IMR-90 (cell line): Measurements from ENCODE around the gene GOT2. TPM values are rescaled to one million over a fixed set of nuclear protein-coding genes. Genes with fewer than 3 reads are reported as not detected.
"Not testable (repeated sequence)": the region's sequence is repeated elsewhere in the genome, so short reads cannot be mapped to it uniquely, and the experiment has no call there.

ENCODE experiments used
- ATAC-seq: fragments of 200-7000 bp; cut with Tn5 transposase; 2 replicates; pipeline ENCODE4 v1.9.1; 2020; ENCODE audit warnings: low read depth, mild to moderate bottlenecking, moderate library complexity
- BruUV-seq: library from RNA; stranded (reverse); fragments of 400-500 nt; replicated peaks from 2 replicates; lab custom pipeline; 2021; lab: Mats Ljungman, UMichigan
- CTCF ChIA-PET: fragments of 300-600 bp; formaldehyde crosslinking; extraction: SDS; loops from one replicate; lab custom pipeline; 2021; ENCODE audit warnings: antibody characterized with exemption; lab: Yijun Ruan, JAX
- POLR2A ChIA-PET: fragments of 300-600 bp; sonication (Branson Sonifier 250); formaldehyde crosslinking; loops from one replicate; lab custom pipeline; 2022; ENCODE audit warnings: antibody characterized with exemption; ENCODE audit not compliant: unreplicated experiment; lab: Charles Lee
- DNase-seq: peaks from one replicate; pipeline ENCODE4 v3.0.0; 2013
- H2AFZ ChIP-seq: replicated peaks from 2 replicates; pipeline ENCODE3; 2013; ENCODE audit warnings: low read length, mild to moderate bottlenecking; ENCODE audit not compliant: poor library complexity
- H2AK5ac ChIP-seq: 2 replicates; pipeline ENCODE4 v1.6.1; 2013; ENCODE audit warnings: low read depth, low read length, inconsistent platforms
- H2AK9ac ChIP-seq: replicated peaks from 2 replicates; pipeline ENCODE3; 2013; ENCODE audit warnings: mild to moderate bottlenecking, low read depth, low read length, moderate library complexity; ENCODE audit not compliant: poor library complexity
- H2BK120ac ChIP-seq: 2 replicates; pipeline ENCODE4 v1.6.1; 2013; ENCODE audit warnings: low read depth, low read length, inconsistent platforms
- H2BK15ac ChIP-seq: 3 replicates; pipeline ENCODE4 v1.6.1; 2013; ENCODE audit warnings: low read depth, low read length, inconsistent platforms
- H2BK20ac ChIP-seq: 2 replicates; pipeline ENCODE4 v1.6.1; 2013; ENCODE audit warnings: low read depth, mild to moderate bottlenecking, inconsistent platforms, low read length, moderate library complexity
- H2BK5ac ChIP-seq: 2 replicates; pipeline ENCODE4 v1.6.1; 2013; ENCODE audit warnings: mild to moderate bottlenecking, low read depth, low read length, inconsistent platforms; ENCODE audit not compliant: poor library complexity, severe bottlenecking
- H3K14ac ChIP-seq: replicated peaks from 2 replicates; pipeline ENCODE4 v1.6.1; 2013; ENCODE audit warnings: low read depth, low read length, inconsistent platforms
- H3K18ac ChIP-seq: 2 replicates; pipeline ENCODE4 v1.6.1; 2013; ENCODE audit warnings: low read depth, low read length, control low read depth
- H3K23ac ChIP-seq: 2 replicates; pipeline ENCODE4 v1.6.1; 2013; ENCODE audit warnings: low read depth, low read length, inconsistent platforms
- H3K27ac ChIP-seq: 2 replicates; pipeline ENCODE4 v1.5.1; 2013; ENCODE audit warnings: mild to moderate bottlenecking, control low read depth, low read length; ENCODE audit not compliant: insufficient read depth
- H3K27me3 ChIP-seq: 2 replicates; pipeline ENCODE4 v1.6.1; 2013; ENCODE audit warnings: low read length; ENCODE audit not compliant: control insufficient read depth, insufficient read depth
- H3K36me3 ChIP-seq: 2 replicates; pipeline ENCODE4 v1.6.1; 2013; ENCODE audit warnings: low read length, mixed read lengths; ENCODE audit not compliant: control insufficient read depth, insufficient read depth
- H3K4ac ChIP-seq: 2 replicates; pipeline ENCODE4 v1.6.1; 2013; ENCODE audit warnings: low read depth, low read length, inconsistent platforms
- H3K4me1 ChIP-seq: 2 replicates; pipeline ENCODE4 v1.6.1; 2013; ENCODE audit warnings: low read length, mixed read lengths; ENCODE audit not compliant: control insufficient read depth, insufficient read depth
- H3K4me2 ChIP-seq: 2 replicates; pipeline ENCODE4 v1.6.1; 2013; ENCODE audit warnings: low read depth, mild to moderate bottlenecking, control low read depth, low read length, moderate library complexity
- H3K4me3 ChIP-seq: 2 replicates; pipeline ENCODE4 v1.5.1; 2013; ENCODE audit warnings: low read depth, mild to moderate bottlenecking, control low read depth, low read length, moderate library complexity; ENCODE audit not compliant: insufficient read depth
- H3K56ac ChIP-seq: 2 replicates; pipeline ENCODE4 v1.6.1; 2013; ENCODE audit warnings: low read length, inconsistent platforms; ENCODE audit not compliant: insufficient read depth; ENCODE audit errors: extremely low read depth
- H3K79me1 ChIP-seq, 2 experiments: 2 replicates each; pipeline ENCODE4 v1.6.1; 2013; ENCODE audit warnings: low read length in 2 of 2, inconsistent platforms in 1 of 2, low read depth in 1 of 2
- H3K9ac ChIP-seq: 2 replicates; pipeline ENCODE4 v1.6.1; 2013; ENCODE audit warnings: low read depth, low read length, control low read depth
- H3K9me1 ChIP-seq: 2 replicates; pipeline ENCODE4 v1.6.1; 2013; ENCODE audit warnings: low read length, inconsistent platforms; ENCODE audit not compliant: insufficient read depth
- H3K9me3 ChIP-seq: 2 replicates; pipeline ENCODE4 v1.6.1; 2013; ENCODE audit warnings: low read length; ENCODE audit not compliant: control insufficient read depth, insufficient read depth
- H4K20me1 ChIP-seq: 2 replicates; pipeline ENCODE4 v1.6.1; 2013; ENCODE audit warnings: low read length, inconsistent platforms; ENCODE audit not compliant: insufficient read depth
- H4K5ac ChIP-seq: 2 replicates; pipeline ENCODE4 v1.6.1; 2013; ENCODE audit warnings: mild to moderate bottlenecking, low read depth, low read length, control low read depth
- H4K8ac ChIP-seq, 2 experiments: 2 replicates each; pipeline ENCODE4 v1.6.1; 2013; ENCODE audit warnings: low read depth in 2 of 2, low read length in 2 of 2, control low read depth in 1 of 2, inconsistent platforms in 1 of 2
- H4K91ac ChIP-seq: 2 replicates; pipeline ENCODE4 v1.6.1; 2013; ENCODE audit warnings: low read depth, low read length, inconsistent platforms; ENCODE audit not compliant: insufficient read depth
- WGBS, 2 experiments: methylation state at CpG; one replicate each; pipeline versions ENCODE4 v1.1.5 to v1.1.7; 2013; ENCODE audit warnings: missing lambda C conversion rate in 2 of 2; ENCODE audit not compliant: insufficient read length in 1 of 2; ENCODE audit errors: extremely low coverage in 2 of 2; 5-methylcytosine and 5-hydroxymethylcytosine counted together
- dilution Hi-C: fragments of 300-500 bp; cut with HindIII; formaldehyde crosslinking; loops from one replicate; pipeline ENCODE4 v1.14.3; 2018; ENCODE audit warnings: low sequenced_read_pairs; ENCODE audit not compliant: unreplicated experiment
- in situ Hi-C: fragments of 300-500 bp; cut with MboI; formaldehyde crosslinking; loops from 3 replicates; pipeline ENCODE4 v1.14.3; 2019; ENCODE audit warnings: low sequenced_read_pairs, inconsistent platforms, mixed read lengths
- intact Hi-C: fragments of 100-400 bp; cut with micrococcal nuclease; formaldehyde crosslinking; loops from 2 replicates; pipeline ENCODE4 v1.10.0; 2022
- polyA plus RNA-seq, 3 experiments: library from polyadenylated mRNA; depleted of rRNA; stranded (reverse); fragments of >200 nt; gene quantifications; 2 replicates each; pipeline ENCODE4 v1.2.3, GENCODE V29; 2012; ENCODE audit warnings: low replicate concordance in 1 of 3
- total RNA-seq: library from RNA; depleted of rRNA; stranded (reverse); fragments of >200 nt; gene quantifications from 2 replicates; pipeline ENCODE4 v1.2.3, GENCODE V29; 2012

GOT2 gene
- total and polyA plus RNA-seq, 2 of the 4 experiments (the other 2 are of a cell fraction) = 50.2 to 60.2 TPM

GRCh38 chr16:58736341-58736740, 2.2 kb upstream of the GOT2 start:
- CTCF ChIA-PET, ATAC-seq, BruUV-seq, H2BK15ac ChIP-seq, dilution Hi-C loops, H4K20me1 ChIP-seq, H3K56ac ChIP-seq, H4K5ac ChIP-seq, H3K9ac ChIP-seq, H2BK5ac ChIP-seq, H3K27ac ChIP-seq, H2BK120ac ChIP-seq, H3K4me1 ChIP-seq, H3K9me1 ChIP-seq, H3K36me3 ChIP-seq, intact Hi-C loops, DNase-seq, H3K4ac ChIP-seq, H3K27me3 ChIP-seq, H3K4me3 ChIP-seq, H2BK20ac ChIP-seq, in situ Hi-C loops, H2AFZ ChIP-seq, POLR2A ChIA-PET, H4K91ac ChIP-seq, H3K9me3 ChIP-seq, H4K8ac ChIP-seq, H3K14ac ChIP-seq, H3K4me2 ChIP-seq, H2AK5ac ChIP-seq, H3K18ac ChIP-seq, H2AK9ac ChIP-seq, H3K23ac ChIP-seq: not testable (repeated sequence)
- WGBS, 2 experiments = no CpG with 5 or more reads among the region's 3 CpGs
- H3K79me1 ChIP-seq = peaks cover 0 to 22% of the 10 kb centered on the region in 2 experiments; a peak in 3 of 4 replicates
